IPS-15b (cell line): ENCODE measurements around the gene RGSL1.

Experiments used
- H3K27me3 ChIP-seq: one replicate; pipeline ENCODE4 v1.6.1; 2013; ENCODE audit warnings: low read length; ENCODE audit not compliant: control insufficient read depth, insufficient read depth
- H3K36me3 ChIP-seq: one replicate; pipeline ENCODE4 v1.6.1; 2013; ENCODE audit warnings: low read length; ENCODE audit not compliant: control insufficient read depth, insufficient read depth
- H3K4me1 ChIP-seq: one replicate; pipeline ENCODE4 v1.6.1; 2013; ENCODE audit warnings: mild to moderate bottlenecking, low read length; ENCODE audit not compliant: control insufficient read depth, insufficient read depth
- H3K4me3 ChIP-seq: one replicate; pipeline ENCODE4 v1.5.1; 2013; ENCODE audit warnings: low read depth, low read length
- H3K9ac ChIP-seq: one replicate; pipeline ENCODE4 v1.6.1; 2013; ENCODE audit warnings: low read depth, mild to moderate bottlenecking, low read length
- H3K9me3 ChIP-seq: one replicate; pipeline ENCODE4 v1.6.1; 2013; ENCODE audit warnings: mild to moderate bottlenecking, low read length; ENCODE audit not compliant: control insufficient read depth, insufficient read depth

RGSL1 gene

DNA sequence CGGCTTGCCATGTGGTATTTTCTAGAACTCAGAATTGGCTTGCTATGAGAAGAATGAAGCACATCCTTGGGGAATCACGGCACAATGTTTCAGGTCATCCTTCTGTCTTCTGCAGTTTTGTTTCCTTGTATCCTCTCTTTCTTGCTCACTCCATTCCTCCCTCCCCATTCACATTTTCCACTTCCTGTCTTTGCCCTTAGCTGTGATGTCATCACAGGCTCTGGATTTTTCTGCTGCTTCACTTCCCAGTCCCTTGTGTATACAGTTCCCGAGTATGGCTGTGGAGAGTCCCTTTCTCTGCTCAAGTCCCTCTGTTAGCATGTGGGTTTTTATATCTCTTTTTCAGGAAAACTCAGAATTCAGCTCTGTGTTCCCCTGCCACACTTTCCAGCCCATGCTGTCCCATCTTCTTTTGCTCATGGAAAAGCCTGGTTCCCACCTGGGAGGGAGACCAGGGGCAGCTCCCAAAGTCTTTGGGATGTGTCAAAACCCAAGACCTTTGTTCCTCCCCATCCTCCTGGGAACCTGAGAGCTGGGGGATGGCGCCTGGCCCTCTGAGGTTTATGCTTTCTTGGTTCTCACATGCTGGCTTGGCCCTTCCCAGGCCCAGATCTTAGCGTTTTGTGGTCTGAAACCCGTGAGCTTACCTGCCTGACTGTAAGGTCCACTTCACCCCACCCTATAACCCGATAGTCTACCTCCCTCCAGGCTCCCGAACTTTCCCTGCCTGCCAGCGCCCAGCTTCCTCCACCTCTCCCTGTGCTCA lies 159.1 kb downstream of the RGSL1 start:
- no peaks in the 10 kb centered on the region for H3K36me3 ChIP-seq
- H3K9ac ChIP-seq = no peak overlapping the region
- H3K27me3 ChIP-seq = peaks cover 81% of the 10 kb centered on the region
- H3K4me1 ChIP-seq = peaks cover 7% of the 10 kb centered on the region
- H3K4me3 ChIP-seq = no peak overlapping the region
- no peaks in the 10 kb centered on the region for H3K9me3 ChIP-seq
